Measurements from ENCODE around the gene SYNC. TPM values are rescaled to one million over a fixed set of nuclear protein-coding genes. Genes with fewer than 3 reads are reported as not detected.

The SYNC gene
- total RNA-seq, 1 experiment from 2014 or later, result 6.6 TPM

- peaks cover 34% of the 10 kb centered on the region for H3K4me1 ChIP-seq (ENCODE audit: insufficient read depth, low read length)
- BruUV-seq (replicated peaks), result no TSS peak
- H3K9ac ChIP-seq (ENCODE audit: low read length), result no peak overlapping the region
- no peaks in the 10 kb centered on the region for H3K79me2 ChIP-seq (ENCODE audit: low read length)
- H3K9me2 ChIP-seq (replicated peaks; ENCODE audit: low read length), result no peaks in the 10 kb centered on the region
- H3K27ac ChIP-seq (ENCODE audit: low read length), result peak overlapping the region; percentile 57
- ChIA-PET CTCF (interaction anchor here (1.8 kb wide), 1 partner anchor 17 kb away, joined by 6 read pairs; no protein-coding TSS in a partner anchor), POLR2A (ENCODE audit: unreplicated experiment) (interaction anchor here (1.2 kb wide), 1 partner anchor 30 kb away, joined by 5 read pairs; no protein-coding TSS in a partner anchor)
- H3K4me3 ChIP-seq (ENCODE audit: low read length), result no peak overlapping the region
- H4K20me1 ChIP-seq (ENCODE audit: low read length), result no peaks in the 10 kb centered on the region
- H3K27me3 ChIP-seq (ENCODE audit: low read length), result no peaks in the 10 kb centered on the region
- DNase-seq (no peak), ATAC-seq (peak; percentile 31)
- H2AFZ ChIP-seq (ENCODE audit: low read length), result no peak overlapping the region
- H3K4me2 ChIP-seq (ENCODE audit: low read length), result peak overlapping the region; percentile 30
- intact Hi-C loops (cut with micrococcal nuclease), result no loop called here
- H3F3A ChIP-seq (ENCODE audit: low read length, unreplicated experiment), result no peaks in the 10 kb centered on the region
- H3K9me3 ChIP-seq (ENCODE audit: low read length), result no peaks in the 10 kb centered on the region
- TF ChIP-seq EZH2 (IDR thresholded peaks at IDR 0.05; ENCODE audit: low read length, unreplicated experiment) (no peak), CTCF (conservative IDR thresholded peaks at IDR 0.05; ENCODE audit: low read depth, low read length) (no peak), EZH2phosphoT487 (IDR thresholded peaks at IDR 0.05; ENCODE audit: borderline replicate concordance, low read length) (no peak)
- H3K36me3 ChIP-seq (ENCODE audit: low read depth, low read length), result no peaks in the 10 kb centered on the region
These were observed 26.9 kb upstream of the SYNC start for GRCh38 chr1:32729254-32730046.

GRCh38 chr1:32728413-32729077, 26.0 kb upstream of the SYNC start:
- Histone ChIP-seq H4K20me1 (ENCODE audit: low read length) (no peaks in the 10 kb centered on the region), H3K9ac (ENCODE audit: low read length) (no peak overlapping the region), H3K79me2 (ENCODE audit: low read length) (no peaks in the 10 kb centered on the region), H3K4me3 (ENCODE audit: low read length) (no peak overlapping the region), H3K9me2 (replicated peaks; ENCODE audit: low read length) (no peaks in the 10 kb centered on the region), H3F3A (ENCODE audit: low read length, unreplicated experiment) (no peaks in the 10 kb centered on the region), H3K9me3 (ENCODE audit: low read length) (no peaks in the 10 kb centered on the region), H3K36me3 (ENCODE audit: low read depth, low read length) (no peaks in the 10 kb centered on the region), H3K27ac (ENCODE audit: low read length) (no peak overlapping the region), H3K4me1 (ENCODE audit: insufficient read depth, low read length) (peaks cover 35% of the 10 kb centered on the region), H3K4me2 (ENCODE audit: low read length) (no peak overlapping the region), H3K27me3 (ENCODE audit: low read length) (no peaks in the 10 kb centered on the region), H2AFZ (ENCODE audit: low read length) (no peak overlapping the region)
- POLR2A ChIA-PET (ENCODE audit: unreplicated experiment), result interaction anchor here (1.2 kb wide), 1 partner anchor 31 kb away, joined by 5 read pairs; no protein-coding TSS in a partner anchor
- ATAC-seq, result no peak
- DNase-seq, result no peak
- intact Hi-C loops (cut with micrococcal nuclease), result no loop called here
- CTCF ChIA-PET, result interaction anchor here (1.8 kb wide), 1 partner anchor 17 kb away, joined by 6 read pairs; no protein-coding TSS in a partner anchor
- TF ChIP-seq EZH2 (IDR thresholded peaks at IDR 0.05; ENCODE audit: low read length, unreplicated experiment), result no peak
- TF ChIP-seq EZH2phosphoT487 (IDR thresholded peaks at IDR 0.05; ENCODE audit: borderline replicate concordance, low read length), result no peak
- no peak for TF ChIP-seq CTCF (conservative IDR thresholded peaks at IDR 0.05; ENCODE audit: low read depth, low read length)
- no TSS peak for BruUV-seq (replicated peaks)

Data from PC-3 (cell line).